Central memory CD8-positive, alpha-beta T cell (primary cell): ENCODE results near the gene SLC25A1.

Experiments used
- ATAC-seq: fragments of 150-1000 bp; cut with Tn5 transposase; replicated peaks from 2 replicates; pipeline ENCODE4 v1.10.0; 2022; ENCODE audit warnings: mild to moderate bottlenecking, moderate FRiP score, moderate number of reproducible peaks; ENCODE audit not compliant: poor library complexity, severe bottlenecking; ENCODE audit errors: extremely low read depth
- DNase-seq, 2 donors: peaks; one replicate each; pipeline ENCODE4 v3.0.0; 2021; ENCODE audit warnings: low spot score in 2 of 2
- H3K27ac Mint-ChIP-seq: one replicate; pipeline ENCODE4 v1.8.0; 2022; ENCODE audit warnings: low read depth, mild to moderate bottlenecking, moderate library complexity, mixed read lengths
- H3K27me3 Mint-ChIP-seq: one replicate; pipeline ENCODE4 v1.8.0; 2022; ENCODE audit warnings: mixed read lengths
- H3K36me3 Mint-ChIP-seq: one replicate; pipeline ENCODE4 v1.8.0; 2022; ENCODE audit warnings: mild to moderate bottlenecking, moderate library complexity, mixed read lengths; ENCODE audit not compliant: insufficient read depth
- H3K4me1 Mint-ChIP-seq: one replicate; pipeline ENCODE4 v1.8.0; 2022; ENCODE audit warnings: mixed read lengths
- H3K4me3 Mint-ChIP-seq: one replicate; pipeline ENCODE4 v1.8.0; 2022; ENCODE audit warnings: mild to moderate bottlenecking, moderate library complexity, mixed read lengths
- H3K9me3 Mint-ChIP-seq: one replicate; pipeline ENCODE4 v1.8.0; 2022; ENCODE audit warnings: mixed read lengths

SLC25A1 gene

GRCh38 chr22:19178657-19179496 is at the start of gene SLC25A1:
TSS of gene SLC25A1 (minus strand) at chr22:19178736. CDS start at chr22:19178673, 63 bp downstream.
- Mint-ChIP-seq H3K27me3 (no peaks in the 10 kb centered on the region), H3K4me3 (peak within 1 kb of the TSS; percentile 79), H3K36me3 (peaks cover 3% of the 10 kb centered on the region), H3K27ac (peak within 1 kb of the TSS; percentile 70), H3K4me1 (peaks cover 10% of the 10 kb centered on the region), H3K9me3 (no peaks in the 10 kb centered on the region)
- peak; percentile 18 to 22 for DNase-seq
- ATAC-seq = peak; percentile 49

DNA sequence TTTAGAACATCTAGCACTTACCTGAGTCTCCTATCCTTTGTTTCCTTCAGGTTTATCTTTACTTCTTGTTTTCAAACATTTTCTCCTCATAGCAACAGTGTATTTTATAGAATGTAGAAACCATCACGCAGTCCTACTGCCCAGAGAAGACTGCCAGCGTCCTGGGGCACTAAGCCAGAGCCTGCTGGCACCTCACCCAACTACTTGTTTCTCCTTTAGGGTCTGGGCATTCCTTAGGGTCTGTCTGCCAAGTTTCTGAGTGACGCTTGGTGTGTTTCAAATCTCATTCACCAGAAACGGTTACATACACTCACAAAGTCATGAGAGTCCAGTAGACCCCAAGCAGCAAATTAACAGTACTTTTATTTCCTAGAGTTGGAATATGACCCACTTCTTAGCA is 49.6 kb upstream of the SLC25A1 start:
- H3K27ac Mint-ChIP-seq = no peak overlapping the region
- ATAC-seq = no peak
- no peaks in the 10 kb centered on the region for H3K36me3 Mint-ChIP-seq
- no peak for DNase-seq
- no peaks in the 10 kb centered on the region for H3K4me1 Mint-ChIP-seq
- H3K27me3 Mint-ChIP-seq = peaks cover 12% of the 10 kb centered on the region
- no peaks in the 10 kb centered on the region for H3K9me3 Mint-ChIP-seq
- no peak overlapping the region for H3K4me3 Mint-ChIP-seq

- Mint-ChIP-seq H3K9me3 (no peaks in the 10 kb centered on the region), H3K36me3 (no peaks in the 10 kb centered on the region), H3K27me3 (peaks cover 12% of the 10 kb centered on the region), H3K4me1 (no peaks in the 10 kb centered on the region), H3K27ac (no peak overlapping the region), H3K4me3 (no peak overlapping the region)
- no peak for ATAC-seq
- no peak for DNase-seq
Measured at GRCh38 chr22:19226428-19226827, 47.9 kb upstream of the SLC25A1 start.

DNA sequence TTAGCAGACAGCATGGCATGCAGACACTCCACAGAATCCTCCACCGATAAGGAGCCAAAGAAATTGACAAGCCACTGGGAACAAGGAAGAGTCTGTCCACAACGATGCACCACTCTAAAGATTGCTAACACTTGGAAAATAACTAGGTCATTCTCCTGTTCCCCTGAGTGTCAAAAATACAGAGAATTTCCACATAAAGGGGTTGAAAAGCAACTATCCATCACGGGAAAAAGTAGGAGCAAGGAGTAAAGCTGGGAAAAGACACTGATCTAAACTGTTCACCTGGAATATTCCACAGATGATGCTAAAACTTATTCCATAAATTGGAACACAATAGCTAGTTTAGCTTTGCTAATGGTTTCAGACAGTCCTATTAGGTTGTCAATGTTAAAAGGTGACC is 47.0 kb upstream of the SLC25A1 start:
- H3K27me3 Mint-ChIP-seq = peaks cover 8% of the 10 kb centered on the region
- H3K4me1 Mint-ChIP-seq = no peaks in the 10 kb centered on the region
- no peak for DNase-seq
- no peak overlapping the region for H3K4me3 Mint-ChIP-seq
- H3K36me3 Mint-ChIP-seq = peaks cover 2% of the 10 kb centered on the region
- no peaks in the 10 kb centered on the region for H3K9me3 Mint-ChIP-seq
- no peak overlapping the region for H3K27ac Mint-ChIP-seq
- ATAC-seq = no peak

DNA sequence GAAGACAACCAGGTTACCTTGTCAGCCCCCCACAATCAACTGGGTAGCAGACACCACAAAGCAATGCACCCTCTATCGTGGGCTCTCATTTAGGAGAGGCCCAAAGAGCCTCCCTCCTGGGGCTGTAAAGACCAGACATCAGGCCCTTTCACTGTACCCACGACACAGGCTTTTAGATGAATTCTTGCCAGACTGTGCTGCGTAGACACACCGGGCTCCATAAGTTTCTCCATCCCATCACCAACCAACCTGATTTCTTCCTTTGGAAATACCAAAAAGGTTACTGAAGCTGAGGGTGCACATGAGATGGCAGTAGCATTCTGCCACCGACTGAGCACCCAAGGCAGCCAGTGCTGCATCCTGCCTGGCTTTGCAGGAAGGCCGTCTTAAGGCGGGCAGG is 46.4 kb upstream of the SLC25A1 start:
- Mint-ChIP-seq H3K4me3 (no peak overlapping the region), H3K36me3 (peaks cover 3% of the 10 kb centered on the region), H3K4me1 (no peaks in the 10 kb centered on the region), H3K9me3 (no peaks in the 10 kb centered on the region), H3K27ac (no peak overlapping the region), H3K27me3 (peaks cover 2% of the 10 kb centered on the region)
- ATAC-seq = no peak
- DNase-seq = no peak

DNA sequence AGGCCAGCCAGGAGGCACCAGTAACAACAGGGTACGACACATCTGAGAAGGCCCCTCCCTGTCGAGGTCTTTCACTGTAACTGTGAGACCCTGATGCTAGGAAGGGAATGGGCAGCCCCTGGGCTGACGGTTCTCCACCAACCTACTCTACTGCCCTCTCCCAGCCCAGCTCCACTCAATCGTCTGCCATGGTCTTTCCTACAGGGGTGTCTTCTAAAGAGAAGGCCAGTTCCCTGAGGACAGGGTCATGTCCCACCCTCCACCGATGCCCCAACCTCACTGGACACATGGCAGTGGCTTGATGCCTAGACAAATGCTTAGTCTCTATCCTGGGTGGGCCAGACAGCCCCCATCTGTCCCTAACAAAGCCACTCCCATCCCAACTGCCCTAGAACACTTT is 46.0 kb upstream of the SLC25A1 start:
- H3K9me3 Mint-ChIP-seq = no peaks in the 10 kb centered on the region
- H3K27me3 Mint-ChIP-seq = no peaks in the 10 kb centered on the region
- H3K4me3 Mint-ChIP-seq = no peak overlapping the region

DNA sequence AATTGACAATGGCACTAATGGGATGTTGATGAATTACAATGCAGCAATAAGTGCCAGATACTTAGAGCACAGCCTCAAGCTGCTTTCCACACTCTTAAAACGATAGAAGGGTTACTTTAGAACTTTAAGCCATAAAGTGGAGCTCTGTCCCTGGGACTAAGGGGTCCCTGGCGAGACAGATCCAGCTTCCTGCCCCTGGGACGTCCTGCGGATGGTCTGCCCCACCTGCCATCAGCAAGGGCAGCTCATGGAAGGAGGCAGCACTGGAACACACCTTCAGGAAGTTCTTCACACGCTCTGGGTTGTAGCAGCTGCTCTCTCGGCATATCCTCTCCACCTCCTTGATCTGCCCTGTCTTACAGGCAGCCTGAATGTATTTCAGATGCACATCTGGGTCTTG is 45.1 kb upstream of the SLC25A1 start:
- H3K4me1 Mint-ChIP-seq = no peaks in the 10 kb centered on the region
- H3K9me3 Mint-ChIP-seq = no peaks in the 10 kb centered on the region
- no peak overlapping the region for H3K4me3 Mint-ChIP-seq
- peaks cover 3% of the 10 kb centered on the region for H3K36me3 Mint-ChIP-seq
- H3K27ac Mint-ChIP-seq = no peak overlapping the region
- DNase-seq (no peak), ATAC-seq (no peak)
- no peaks in the 10 kb centered on the region for H3K27me3 Mint-ChIP-seq

More for the DNA sequence above, 46.0 kb upstream of the SLC25A1 start:
- Mint-ChIP-seq H3K36me3 (peaks cover 3% of the 10 kb centered on the region), H3K27ac (no peak overlapping the region), H3K4me1 (no peaks in the 10 kb centered on the region)
- ATAC-seq (no peak), DNase-seq (no peak)

- peaks cover 3% of the 10 kb centered on the region for H3K36me3 Mint-ChIP-seq
- H3K9me3 Mint-ChIP-seq = no peaks in the 10 kb centered on the region
- no peak overlapping the region for H3K27ac Mint-ChIP-seq
Measured at GRCh38 chr22:19223110-19223509, 44.6 kb upstream of the SLC25A1 start.

DNA sequence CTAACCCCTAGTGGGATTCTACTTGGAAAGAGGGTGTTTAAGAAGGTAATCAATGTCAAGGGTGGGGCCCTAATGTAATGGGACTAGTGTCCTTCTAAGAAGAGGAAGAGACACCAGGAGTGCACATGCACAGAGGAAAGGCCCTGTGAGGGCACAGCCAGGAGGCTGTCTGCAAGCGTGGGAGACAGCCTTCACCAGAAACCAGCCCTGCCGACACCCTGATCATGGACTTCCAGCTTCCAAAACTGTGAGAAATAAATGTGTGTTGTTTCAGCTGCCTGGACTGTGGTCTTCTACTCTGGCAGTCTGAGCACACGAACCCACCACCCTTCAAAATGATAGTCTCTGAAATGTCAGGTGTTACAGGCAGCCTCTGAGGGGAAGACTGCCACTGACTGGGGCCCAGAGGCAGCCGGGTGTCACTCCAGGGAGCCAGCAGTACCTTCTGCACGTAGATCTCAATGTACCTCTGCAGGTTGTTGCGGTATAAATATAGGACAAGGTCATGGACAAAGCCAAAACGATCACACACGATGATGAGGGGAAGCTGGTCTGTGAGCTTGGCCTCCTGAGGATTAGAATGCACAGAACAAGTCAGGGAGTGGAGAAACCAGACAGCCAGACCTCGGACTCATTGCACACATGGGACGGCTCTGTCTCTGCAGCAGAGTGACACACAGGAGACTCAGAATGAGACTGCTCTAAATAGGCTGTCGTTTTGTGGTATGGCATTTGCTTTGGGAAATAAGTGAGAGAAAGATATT is 43.9 kb upstream of the SLC25A1 start:
- H3K4me3 Mint-ChIP-seq = no peak overlapping the region
- H3K36me3 Mint-ChIP-seq = peaks cover 3% of the 10 kb centered on the region
- no peak overlapping the region for H3K27ac Mint-ChIP-seq
- no peaks in the 10 kb centered on the region for H3K4me1 Mint-ChIP-seq
- DNase-seq = no peak
- no peaks in the 10 kb centered on the region for H3K27me3 Mint-ChIP-seq
- no peak for ATAC-seq
- H3K9me3 Mint-ChIP-seq = no peaks in the 10 kb centered on the region

More at GRCh38 chr22:19223110-19223509, 44.6 kb upstream of the SLC25A1 start:
- Mint-ChIP-seq H3K4me3 (no peak overlapping the region), H3K4me1 (no peaks in the 10 kb centered on the region), H3K27me3 (no peaks in the 10 kb centered on the region)
- ATAC-seq (no peak), DNase-seq (no peak)

DNA sequence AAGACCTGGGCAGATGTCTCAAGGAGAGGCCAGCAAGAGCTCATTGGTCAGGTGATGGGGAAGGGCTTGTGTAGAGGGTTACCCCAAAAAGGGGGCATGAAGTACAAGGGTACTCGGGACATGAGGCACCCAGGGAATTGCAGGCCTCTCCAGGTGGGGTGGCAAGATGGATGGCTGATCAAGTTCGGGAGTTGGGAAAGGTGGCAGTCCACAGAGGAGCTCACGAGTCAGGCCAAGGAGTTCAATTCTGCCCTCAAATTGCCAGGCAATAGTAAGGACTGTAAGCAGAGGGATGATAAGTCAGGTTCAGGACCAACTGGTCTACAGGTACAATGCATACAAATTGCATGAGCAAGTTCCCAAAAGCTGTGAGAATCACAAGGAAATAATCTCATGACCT is 42.3 kb upstream of the SLC25A1 start:
- H3K9me3 Mint-ChIP-seq = no peaks in the 10 kb centered on the region
- H3K27me3 Mint-ChIP-seq = no peaks in the 10 kb centered on the region
- DNase-seq (no peak), ATAC-seq (no peak)
- no peak overlapping the region for H3K27ac Mint-ChIP-seq
- peaks cover 6% of the 10 kb centered on the region for H3K36me3 Mint-ChIP-seq
- H3K4me1 Mint-ChIP-seq = peaks cover 5% of the 10 kb centered on the region
- no peak overlapping the region for H3K4me3 Mint-ChIP-seq

DNA sequence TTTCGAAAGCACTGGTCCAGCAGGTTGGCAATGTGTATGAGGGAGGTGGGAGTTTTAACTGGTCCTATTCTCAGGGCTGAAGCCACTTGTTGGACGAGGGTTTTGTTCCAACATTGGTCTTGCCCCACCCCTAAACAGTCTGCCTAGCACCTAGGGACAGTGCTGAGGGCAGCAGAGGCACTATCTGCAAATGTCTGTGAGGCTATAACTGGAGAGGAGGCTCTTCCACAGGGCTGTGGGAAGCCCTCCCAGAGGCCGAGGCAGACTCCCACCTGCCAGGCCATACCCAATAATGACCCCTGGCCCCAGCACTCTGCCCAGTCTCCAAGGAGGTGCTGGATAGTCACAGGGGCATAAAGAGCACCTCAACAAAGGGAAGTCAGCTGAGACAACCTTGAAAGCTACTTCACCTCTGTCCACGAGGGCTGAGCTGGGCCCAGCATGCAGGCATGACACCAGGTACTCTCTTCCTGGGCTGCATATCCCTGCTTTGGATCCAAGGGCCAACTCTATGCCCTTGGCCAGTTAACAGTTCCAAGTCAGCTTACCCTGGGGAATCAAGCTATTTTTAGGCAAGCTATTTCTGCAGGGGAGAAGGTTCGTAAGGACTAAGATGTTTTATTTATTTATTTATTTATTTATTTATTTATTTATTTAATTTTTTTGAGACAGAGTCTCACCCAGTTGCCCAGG is 40.2 kb upstream of the SLC25A1 start:
- Mint-ChIP-seq H3K9me3 (no peaks in the 10 kb centered on the region), H3K36me3 (peaks cover 6% of the 10 kb centered on the region), H3K4me1 (peaks cover 5% of the 10 kb centered on the region), H3K27ac (no peak overlapping the region), H3K4me3 (no peak overlapping the region), H3K27me3 (no peaks in the 10 kb centered on the region)
- DNase-seq (no peak), ATAC-seq (no peak)

GRCh38 chr22:19216579-19216978 is 38.0 kb upstream of the SLC25A1 start:
- H3K4me3 Mint-ChIP-seq = no peak overlapping the region
- no peak for DNase-seq
- peaks cover 6% of the 10 kb centered on the region for H3K36me3 Mint-ChIP-seq
- peaks cover 5% of the 10 kb centered on the region for H3K4me1 Mint-ChIP-seq
- H3K27ac Mint-ChIP-seq = no peak overlapping the region
- H3K27me3 Mint-ChIP-seq = peaks cover 11% of the 10 kb centered on the region
- H3K9me3 Mint-ChIP-seq = no peaks in the 10 kb centered on the region
- peak; percentile 70 for ATAC-seq
